ENCODE data around the gene MKI67. TPM values are rescaled to one million over a fixed set of nuclear protein-coding genes. Genes with fewer than 3 reads are reported as not detected.
"Not testable (repeated sequence)": the region's sequence is repeated elsewhere in the genome, so short reads cannot be mapped to it uniquely, and the experiment has no call there.

The MKI67 gene
- total RNA-seq = 9.0 and 15.4 TPM in 2 replicates

GRCh38 chr10:128125944-128126764 lies at the start of gene MKI67:
Gene MKI67 (minus strand): TSS chr10:128126423. CDS start chr10:128125667, 756 bp downstream.
- DNase-seq (ENCODE audit: low read depth in 2 of 2) = peak; percentile 68 to 90

GRCh38 chr10:128174581-128175559 lies 48.6 kb upstream of the MKI67 start:
- no peak for DNase-seq (ENCODE audit: low read depth in 2 of 2)

- no peak for DNase-seq (ENCODE audit: low read depth in 2 of 2)
Measured at GRCh38 chr10:128173386-128173785, 47.2 kb upstream of the MKI67 start.

GRCh38 chr10:128172756-128173155 lies 46.5 kb upstream of the MKI67 start:
- DNase-seq (ENCODE audit: low read depth in 2 of 2) = no peak

GRCh38 chr10:128169811-128170379 lies 43.7 kb upstream of the MKI67 start:
- DNase-seq (ENCODE audit: low read depth in 2 of 2) = no peak

- no peak for DNase-seq (ENCODE audit: low read depth in 2 of 2)
Measured at GRCh38 chr10:128167926-128168520, 41.8 kb upstream of the MKI67 start.

GRCh38 chr10:128167123-128167522 lies 40.9 kb upstream of the MKI67 start:
- not testable (repeated sequence) for DNase-seq (ENCODE audit: low read depth in 2 of 2)

- no peak for DNase-seq (ENCODE audit: low read depth in 2 of 2)
Measured at GRCh38 chr10:128166151-128166550, 39.9 kb upstream of the MKI67 start.

- DNase-seq (ENCODE audit: low read depth in 2 of 2) = no peak
Measured at GRCh38 chr10:128165536-128165935, 39.3 kb upstream of the MKI67 start.

- DNase-seq (ENCODE audit: low read depth in 2 of 2) = no peak
Measured at GRCh38 chr10:128163701-128164100, 37.5 kb upstream of the MKI67 start.

GRCh38 chr10:128161031-128161430 lies 34.8 kb upstream of the MKI67 start:
- DNase-seq (ENCODE audit: low read depth in 2 of 2) = no peak

- DNase-seq (ENCODE audit: low read depth in 2 of 2) = no peak
Measured at GRCh38 chr10:128160297-128160711, 34.1 kb upstream of the MKI67 start.

GRCh38 chr10:128158021-128158795 lies 32.0 kb upstream of the MKI67 start:
- no peak for DNase-seq (ENCODE audit: low read depth in 2 of 2)

GRCh38 chr10:128156999-128157755 lies 31.0 kb upstream of the MKI67 start:
- no peak for DNase-seq (ENCODE audit: low read depth in 2 of 2)

- DNase-seq (ENCODE audit: low read depth in 2 of 2) = peak; percentile 35 to 86
Measured at GRCh38 chr10:128152741-128153580, 26.7 kb upstream of the MKI67 start.

- no peak for DNase-seq (ENCODE audit: low read depth in 2 of 2)
Measured at GRCh38 chr10:128151031-128151430, 24.8 kb upstream of the MKI67 start.

GRCh38 chr10:128150561-128150960 lies 24.3 kb upstream of the MKI67 start:
- no peak for DNase-seq (ENCODE audit: low read depth in 2 of 2)

- peak; percentile 40 to 75 for DNase-seq (ENCODE audit: low read depth in 2 of 2)
Measured at GRCh38 chr10:128150045-128150493, 23.8 kb upstream of the MKI67 start.

Measured in dermis microvascular lymphatic vessel endothelial cell (primary cell).